Esophagus muscularis mucosa (tissue), 4 donors: ENCODE measurements around the gene ZC3H15. TPM values are rescaled to one million over a fixed set of nuclear protein-coding genes. Genes with fewer than 3 reads are reported as not detected.
A peak's percentile ranks its signal among the peaks of the same experiment; 100 is the strongest.

ENCODE experiments used
- DNase-seq: peaks from one replicate; pipeline ENCODE4 v3.0.0-alpha.2; 2017; ENCODE audit errors: extremely low spot score
- H3K27ac ChIP-seq, 4 donors: fragments of 200-600 bp; sonication (generic); replicated peaks in 1 of 4; 1 replicate in 3 of 4; 2 replicates in 1 of 4; pipeline ENCODE4 v1.5.1; 2016 to 2019; ENCODE audit warnings: mild to moderate bottlenecking in 1 of 4
- H3K27me3 ChIP-seq, 4 donors: fragments of 200-600 bp; sonication (generic); one replicate each; pipeline versions ENCODE4 v1.5.1 to v1.6.0; 2016 to 2019
- H3K36me3 ChIP-seq, 4 donors: fragments of 200-600 bp; sonication (generic); one replicate each; pipeline ENCODE4 v1.5.1; 2016 to 2019
- H3K4me1 ChIP-seq, 4 donors: fragments of 200-600 bp; sonication (generic); one replicate each; pipeline ENCODE4 v1.5.1; 2016 to 2019
- H3K4me3 ChIP-seq, 4 donors: fragments of 200-600 bp; sonication (generic); 1 replicate in 2 of 4; 2 replicates in 2 of 4; pipeline ENCODE4 v1.5.1; 2016 to 2019; ENCODE audit warnings: mild to moderate bottlenecking in 4 of 4, moderate library complexity in 1 of 4
- H3K9me3 ChIP-seq, 4 donors: fragments of 200-600 bp; sonication (generic); 1 replicate in 3 of 4; 2 replicates in 1 of 4; pipeline ENCODE4 v1.5.1; 2016 to 2019
- EP300 ChIP-seq: sonication (generic); formaldehyde crosslinking; IDR thresholded peaks from one replicate; pipeline ENCODE4 v1.6.1; 2017; ENCODE audit warnings: antibody characterized with exemption
- POLR2A ChIP-seq: fragments of 450-650 bp; IDR thresholded peaks from one replicate; pipeline ENCODE4 v1.6.1; 2017; ENCODE audit warnings: antibody characterized with exemption, moderate library complexity, mild to moderate bottlenecking, low read depth
- POLR2AphosphoS5 ChIP-seq, 2 donors: sonication (generic); formaldehyde crosslinking; IDR thresholded peaks; one replicate each; pipeline ENCODE4 v1.6.1; 2017; ENCODE audit warnings: antibody characterized with exemption in 2 of 2
- WGBS: methylation state at CpG from one replicate; pipeline ENCODE4 v1.1.5; 2018; 5-methylcytosine and 5-hydroxymethylcytosine counted together
- intact Hi-C: fragments of 100-400 bp; cut with DNase I; formaldehyde crosslinking; loops from one replicate; pipeline ENCODE4 v1.15.1; 2023
- total RNA-seq, 4 donors: library from RNA; depleted of rRNA; stranded (reverse); fragments of >200 nt; gene quantifications; one replicate each; pipeline versions ENCODE4 v1.1.0 to v1.2.1, GENCODE V29; 2016
- TF ChIP-seq, protein P1 (sequence below), 3 experiments: fragments of 200-600 bp in 2 of 3; fragments of 450-650 bp in 1 of 3; sonication (generic) in 2 of 3; IDR thresholded peaks; one replicate each; pipeline ENCODE4 v1.5.1; 2017 to 2019; ENCODE audit warnings: antibody characterized with exemption in 3 of 3, mild to moderate bottlenecking in 2 of 3, moderate library complexity in 1 of 3

ZC3H15 gene
- total RNA-seq, 4 donors from 2014 or later, result 57.3 to 70.2 (median 59.1) TPM

DNA sequence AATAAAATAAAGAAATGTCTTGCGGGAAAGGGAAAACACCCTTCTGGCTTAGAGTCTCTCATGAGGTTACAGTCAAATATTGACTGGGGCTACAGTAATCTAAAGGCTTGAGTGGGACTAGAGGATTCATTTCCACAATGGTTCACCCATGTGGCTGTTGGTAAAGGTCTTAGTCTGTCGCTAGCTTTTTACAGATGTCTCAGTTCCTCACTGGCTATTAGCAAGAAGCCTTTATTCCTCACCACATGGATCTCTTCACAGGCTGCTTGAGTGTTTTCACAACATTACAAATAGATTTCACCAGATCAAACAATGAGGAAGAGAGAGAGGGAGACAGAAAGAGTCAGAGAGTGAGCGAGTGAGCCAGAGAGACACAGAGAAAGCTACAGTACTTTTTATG is 8.3 kb upstream of the ZC3H15 start:
- WGBS, result 78% methylated on average over 3 of the region's 3 CpGs
- Histone ChIP-seq H3K27ac (no peak overlapping the region), H3K9me3 (no peaks in the 10 kb centered on the region), H3K36me3 (no peaks in the 10 kb centered on the region), H3K4me1 (no peaks in the 10 kb centered on the region), H3K4me3 (no peak overlapping the region), H3K27me3 (no peaks in the 10 kb centered on the region)
- no peak for DNase-seq
- intact Hi-C loops, result no loop called here
- TF ChIP-seq, protein P1, sequence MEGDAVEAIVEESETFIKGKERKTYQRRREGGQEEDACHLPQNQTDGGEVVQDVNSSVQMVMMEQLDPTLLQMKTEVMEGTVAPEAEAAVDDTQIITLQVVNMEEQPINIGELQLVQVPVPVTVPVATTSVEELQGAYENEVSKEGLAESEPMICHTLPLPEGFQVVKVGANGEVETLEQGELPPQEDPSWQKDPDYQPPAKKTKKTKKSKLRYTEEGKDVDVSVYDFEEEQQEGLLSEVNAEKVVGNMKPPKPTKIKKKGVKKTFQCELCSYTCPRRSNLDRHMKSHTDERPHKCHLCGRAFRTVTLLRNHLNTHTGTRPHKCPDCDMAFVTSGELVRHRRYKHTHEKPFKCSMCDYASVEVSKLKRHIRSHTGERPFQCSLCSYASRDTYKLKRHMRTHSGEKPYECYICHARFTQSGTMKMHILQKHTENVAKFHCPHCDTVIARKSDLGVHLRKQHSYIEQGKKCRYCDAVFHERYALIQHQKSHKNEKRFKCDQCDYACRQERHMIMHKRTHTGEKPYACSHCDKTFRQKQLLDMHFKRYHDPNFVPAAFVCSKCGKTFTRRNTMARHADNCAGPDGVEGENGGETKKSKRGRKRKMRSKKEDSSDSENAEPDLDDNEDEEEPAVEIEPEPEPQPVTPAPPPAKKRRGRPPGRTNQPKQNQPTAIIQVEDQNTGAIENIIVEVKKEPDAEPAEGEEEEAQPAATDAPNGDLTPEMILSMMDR (IDR thresholded peaks at IDR 0.05), result no peak
- TF ChIP-seq POLR2AphosphoS5 (IDR thresholded peaks at IDR 0.05) (no peak), POLR2A (no peak), EP300 (no peak)

DNA sequence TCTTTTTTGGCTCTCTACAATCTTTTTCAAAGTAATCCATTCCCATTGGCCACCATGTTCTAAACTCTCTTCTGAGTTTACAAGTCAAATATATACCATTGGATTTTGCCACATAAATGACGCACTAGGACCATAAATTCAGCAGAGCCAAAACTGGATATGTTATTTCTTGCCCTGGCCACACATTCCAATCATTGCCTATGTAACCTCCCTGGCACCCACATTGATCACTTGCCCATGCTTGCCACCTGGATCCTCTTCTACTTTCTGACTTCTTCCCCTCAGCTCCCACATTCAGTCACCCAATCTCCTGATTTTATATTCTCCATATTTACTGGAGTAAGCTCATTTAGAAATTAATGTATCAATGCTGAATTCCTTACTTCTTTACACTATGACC is 5.1 kb upstream of the ZC3H15 start:
- Histone ChIP-seq H3K4me1 (peaks cover 7 to 19% (median 14%) of the 10 kb centered on the region in 4 donors), H3K4me3 (no peak overlapping the region), H3K36me3 (no peaks in the 10 kb centered on the region), H3K27ac (no peak overlapping the region), H3K9me3 (no peaks in the 10 kb centered on the region), H3K27me3 (no peaks in the 10 kb centered on the region)
- no peak for DNase-seq
- intact Hi-C loops, result no loop called here
- TF ChIP-seq POLR2AphosphoS5 (IDR thresholded peaks at IDR 0.05), result no peak
- no peak for TF ChIP-seq POLR2A
- no peak for TF ChIP-seq EP300
- TF ChIP-seq, protein P1 (IDR thresholded peaks at IDR 0.05), result no peak
- 100% methylated on average over 1 of the region's 1 CpG for WGBS

DNA sequence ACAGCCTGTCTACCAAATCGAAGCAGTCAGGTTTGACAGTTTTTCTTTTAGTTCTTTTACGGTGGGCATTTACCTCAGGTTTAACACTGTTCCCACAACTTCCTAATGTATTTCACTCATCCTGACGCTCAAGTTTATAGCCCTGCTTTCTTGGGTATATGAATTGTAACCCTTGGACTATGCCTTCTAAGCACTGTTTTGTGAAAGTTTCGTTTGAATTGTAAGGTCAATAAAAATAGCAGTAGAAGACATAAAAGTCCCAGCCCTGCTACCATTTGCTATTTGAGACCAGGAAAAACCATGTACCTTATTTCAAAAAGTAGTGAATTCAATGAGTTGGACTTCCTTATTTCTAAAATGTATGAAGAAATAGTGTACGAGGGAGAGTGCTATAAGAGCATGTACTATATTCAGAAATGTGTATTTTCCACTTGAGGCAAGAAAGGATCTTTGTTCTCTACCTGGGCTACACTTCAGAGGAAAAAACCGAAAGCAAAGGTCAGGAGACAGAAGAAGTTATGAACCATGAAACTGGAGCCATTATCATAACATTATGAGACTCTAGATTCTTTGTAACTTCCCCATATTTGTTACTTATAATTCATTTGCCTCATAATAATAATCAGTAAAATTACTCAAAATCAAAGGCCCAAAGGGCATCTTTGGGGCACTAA is 1.9 kb upstream of the ZC3H15 start:
- no peaks in the 10 kb centered on the region for H3K27me3 ChIP-seq
- DNase-seq, result no peak
- 80% methylated on average over 6 of the region's 6 CpGs for WGBS
- H3K27ac ChIP-seq, result no peak overlapping the region
- H3K4me3 ChIP-seq, result no peak overlapping the region
- TF ChIP-seq POLR2AphosphoS5 (IDR thresholded peaks at IDR 0.05) (no peak), EP300 (no peak), POLR2A (no peak)
- TF ChIP-seq, protein P1 (IDR thresholded peaks at IDR 0.05), result no peak
- H3K36me3 ChIP-seq, result no peaks in the 10 kb centered on the region
- peaks cover 23 to 45% (median 36%) of the 10 kb centered on the region in 4 donors for H3K4me1 ChIP-seq
- intact Hi-C loops, result no loop called here
- no peaks in the 10 kb centered on the region for H3K9me3 ChIP-seq

DNA sequence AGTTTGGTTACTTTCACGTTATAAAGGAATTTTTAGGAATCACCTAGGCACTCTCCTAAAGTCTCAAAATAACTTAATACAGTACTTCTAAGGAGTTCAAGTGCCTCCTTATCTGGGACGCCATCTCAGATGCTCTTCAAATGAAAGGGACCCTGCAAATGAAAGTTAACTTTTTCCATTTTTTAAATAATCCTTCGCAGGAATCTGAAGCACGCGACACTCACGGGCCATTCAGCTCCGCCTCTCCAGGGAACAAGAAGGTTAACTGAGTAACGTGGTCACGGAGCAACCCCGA is 537 bp upstream of the ZC3H15 start:
- TF ChIP-seq POLR2A (no peak), POLR2AphosphoS5 (IDR thresholded peaks at IDR 0.05) (no peak), EP300 (no peak)
- TF ChIP-seq, protein P1 (IDR thresholded peaks at IDR 0.05), result no peak
- Histone ChIP-seq H3K36me3 (no peaks in the 10 kb centered on the region), H3K27me3 (no peaks in the 10 kb centered on the region), H3K27ac (peak overlapping the region; percentile 88 to 95 (median 93)), H3K4me3 (peak overlapping the region; percentile 82 to 95 (median 90)), H3K4me1 (peaks cover 29 to 58% (median 49%) of the 10 kb centered on the region in 4 donors), H3K9me3 (no peaks in the 10 kb centered on the region)
- WGBS, result 1% methylated on average over 10 of the region's 10 CpGs
- no peak for DNase-seq
- intact Hi-C loops, result no loop called here
